IPS DF 6.9 (cell line): ENCODE results near the gene ZNF516.

Experiments used
- DNase-seq: peaks from one replicate; pipeline ENCODE4 v3.0.0-alpha.2; 2013; ENCODE audit warnings: low read depth, low spot score
- H3K27ac ChIP-seq: one replicate; pipeline ENCODE4 v1.5.1; 2013; ENCODE audit warnings: low read length, control low read depth
- H3K27me3 ChIP-seq: 2 replicates; pipeline ENCODE4 v1.6.1; 2013; ENCODE audit warnings: mild to moderate bottlenecking, low read length; ENCODE audit not compliant: control insufficient read depth, insufficient read depth
- H3K36me3 ChIP-seq: 2 replicates; pipeline ENCODE4 v1.6.1; 2013; ENCODE audit warnings: low read length; ENCODE audit not compliant: control insufficient read depth, insufficient read depth
- H3K4me1 ChIP-seq: 2 replicates; pipeline ENCODE4 v1.6.1; 2013; ENCODE audit warnings: low read length; ENCODE audit not compliant: control insufficient read depth, insufficient read depth
- H3K4me3 ChIP-seq: 2 replicates; pipeline ENCODE4 v1.5.1; 2013; ENCODE audit warnings: mild to moderate bottlenecking, low read length
- H3K9me3 ChIP-seq: 2 replicates; pipeline ENCODE4 v1.6.1; 2013; ENCODE audit warnings: low read length, inconsistent platforms; ENCODE audit not compliant: control insufficient read depth, insufficient read depth
- WGBS: extraction: QIAGEN DNeasy Blood & Tissue Kit; methylation state at CpG from one replicate; pipeline ENCODE4 v1.1.7; 2013; ENCODE audit warnings: mixed read lengths, missing lambda C conversion rate; ENCODE audit not compliant: insufficient read length, insufficient coverage; 5-methylcytosine and 5-hydroxymethylcytosine counted together

Gene ZNF516

DNA sequence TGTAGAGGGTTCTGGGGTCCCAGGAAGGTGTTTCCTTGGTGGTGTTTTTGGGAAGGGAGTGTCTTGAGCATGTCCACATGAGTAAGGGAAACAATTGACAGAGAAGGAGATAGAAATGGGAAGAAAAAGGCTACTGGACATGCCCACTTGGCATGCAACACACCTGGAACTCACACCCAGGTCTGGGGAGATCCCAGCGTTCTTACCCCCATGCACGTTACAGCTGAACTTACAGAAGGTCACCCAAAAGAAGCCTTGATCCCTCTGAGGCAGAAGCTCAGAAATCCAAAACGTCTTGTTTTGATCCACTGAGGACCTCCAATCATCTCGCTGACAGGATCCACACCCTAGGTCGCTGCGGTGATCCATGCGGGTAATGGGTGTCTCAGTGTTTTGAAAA lies 142.0 kb downstream of the ZNF516 start:
- Histone ChIP-seq H3K4me1 (no peaks in the 10 kb centered on the region), H3K27me3 (no peaks in the 10 kb centered on the region), H3K36me3 (no peaks in the 10 kb centered on the region), H3K4me3 (no peak overlapping the region), H3K9me3 (no peaks in the 10 kb centered on the region), H3K27ac (no peak overlapping the region)
- DNase-seq = no peak
- WGBS = no CpG with 5 or more reads among the region's 7 CpGs

DNA sequence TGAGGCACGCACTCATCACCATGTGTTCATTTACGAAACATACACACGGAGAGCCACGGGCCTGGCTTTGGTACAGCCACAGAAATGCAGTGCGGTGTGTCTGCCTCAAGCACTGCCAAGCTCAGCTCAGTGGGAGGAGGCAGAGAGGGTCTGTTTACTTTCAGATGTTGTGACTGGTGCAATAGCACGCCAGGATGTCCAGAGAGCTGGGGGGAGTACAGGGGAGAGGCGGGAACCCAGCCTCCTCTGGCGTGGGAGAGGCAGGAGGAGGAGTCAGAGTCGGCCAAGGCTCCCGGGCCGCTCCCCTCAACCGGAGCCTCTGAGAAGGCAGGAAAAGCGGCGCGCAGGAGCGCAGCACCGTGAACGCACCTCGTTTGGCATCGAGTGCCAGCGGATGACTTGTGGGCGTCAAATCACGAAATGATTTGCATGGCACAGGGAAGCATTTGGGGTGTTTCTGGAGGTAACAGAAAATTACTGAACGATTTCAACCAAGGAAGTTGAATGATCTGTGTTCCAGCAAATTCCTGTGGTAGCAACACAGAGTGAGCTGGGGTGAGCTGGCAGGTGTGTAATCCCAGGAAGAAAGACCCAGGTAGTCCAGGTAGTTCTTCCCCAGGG lies 143.0 kb downstream of the ZNF516 start:
- Histone ChIP-seq H3K27me3 (no peaks in the 10 kb centered on the region), H3K36me3 (no peaks in the 10 kb centered on the region), H3K27ac (no peak overlapping the region), H3K4me3 (no peak overlapping the region), H3K4me1 (no peaks in the 10 kb centered on the region), H3K9me3 (no peaks in the 10 kb centered on the region)
- no CpG with 5 or more reads among the region's 24 CpGs for WGBS
- no peak for DNase-seq

GRCh38 chr18:76350134-76351025 lies 144.7 kb downstream of the ZNF516 start:
- H3K4me3 ChIP-seq = no peak overlapping the region
- no peaks in the 10 kb centered on the region for H3K4me1 ChIP-seq
- no CpG with 5 or more reads among the region's 54 CpGs for WGBS
- no peak for DNase-seq
- no peaks in the 10 kb centered on the region for H3K9me3 ChIP-seq
- H3K27me3 ChIP-seq = no peaks in the 10 kb centered on the region
- H3K36me3 ChIP-seq = no peaks in the 10 kb centered on the region
- H3K27ac ChIP-seq = no peak overlapping the region

DNA sequence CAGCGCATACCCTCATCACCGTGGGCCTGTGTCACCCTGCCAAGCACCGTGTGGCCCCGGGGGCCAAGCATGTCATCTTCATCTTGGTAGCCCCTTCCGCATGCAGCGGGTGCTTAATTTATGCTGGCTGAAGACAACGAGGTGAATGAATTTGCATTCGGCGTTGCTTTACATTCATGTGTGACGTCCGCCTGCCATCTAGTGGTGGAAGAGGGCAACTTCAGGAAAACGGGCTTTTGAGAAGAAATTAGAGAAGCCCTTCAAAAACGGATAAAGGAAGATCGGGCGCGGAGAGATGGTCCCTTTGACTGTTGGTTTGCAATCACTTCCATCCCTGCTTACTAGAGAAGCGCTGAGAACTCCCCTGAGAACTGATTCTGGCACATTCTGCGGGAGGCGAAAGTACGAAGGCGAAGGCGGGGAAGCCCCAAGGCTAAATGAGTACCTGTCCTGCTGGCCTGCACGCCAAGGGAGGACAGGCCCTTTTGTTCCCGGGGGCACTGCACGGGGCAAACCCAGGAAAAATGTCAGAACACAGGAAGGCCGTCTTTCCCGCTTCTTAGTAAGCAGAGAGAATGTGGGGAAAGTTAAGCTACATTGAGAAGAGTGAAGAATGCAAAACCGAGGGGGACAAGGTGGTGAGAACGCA lies 145.9 kb downstream of the ZNF516 start:
- H3K4me1 ChIP-seq = no peaks in the 10 kb centered on the region
- DNase-seq = peak; percentile 55
- H3K4me3 ChIP-seq = no peak overlapping the region
- H3K36me3 ChIP-seq = no peaks in the 10 kb centered on the region
- WGBS = no CpG with 5 or more reads among the region's 29 CpGs
- no peaks in the 10 kb centered on the region for H3K27me3 ChIP-seq
- no peaks in the 10 kb centered on the region for H3K9me3 ChIP-seq
- H3K27ac ChIP-seq = no peak overlapping the region

DNA sequence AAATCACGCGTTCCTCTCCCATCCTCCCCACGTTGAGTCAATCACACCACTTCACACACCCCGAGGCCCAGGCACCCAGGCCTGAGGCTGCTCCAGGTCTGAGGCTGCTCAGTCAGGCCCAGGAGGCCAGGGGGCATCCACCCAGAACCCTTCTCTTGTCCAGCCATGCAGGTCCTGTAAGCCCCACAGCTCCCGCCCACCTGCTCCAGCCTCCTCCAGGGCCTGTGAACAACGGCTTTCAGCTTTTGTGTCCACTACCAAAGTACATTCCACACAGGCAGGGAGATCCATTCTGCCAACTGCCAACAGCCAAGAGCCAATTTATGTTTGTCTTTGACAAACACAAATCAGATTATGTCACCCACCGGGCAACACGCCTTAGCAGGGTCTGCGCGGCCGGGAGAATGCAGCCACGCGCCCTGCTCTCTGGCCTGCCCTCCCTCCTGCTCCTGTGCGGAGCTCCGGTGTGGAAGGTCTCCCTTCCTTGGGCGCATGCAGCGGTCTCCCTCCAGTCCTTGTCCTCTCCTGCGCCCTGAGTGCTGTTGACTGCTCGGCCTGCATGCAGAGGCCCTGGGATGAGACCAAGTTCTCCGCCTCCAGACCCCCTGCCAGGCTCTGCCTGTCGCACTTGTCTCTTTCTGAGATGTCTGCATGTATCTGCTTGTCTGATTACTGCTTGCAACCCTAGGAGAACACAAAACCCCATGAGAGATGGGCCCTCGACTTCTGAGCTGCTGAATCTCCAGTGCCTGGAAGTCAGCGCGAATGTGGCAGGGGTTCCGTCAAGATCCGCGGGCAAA lies 146.6 kb downstream of the ZNF516 start:
- no peak for DNase-seq
- H3K36me3 ChIP-seq = no peaks in the 10 kb centered on the region
- H3K27ac ChIP-seq = no peak overlapping the region
- H3K27me3 ChIP-seq = no peaks in the 10 kb centered on the region
- H3K4me1 ChIP-seq = no peaks in the 10 kb centered on the region
- H3K9me3 ChIP-seq = no peaks in the 10 kb centered on the region
- no peak overlapping the region for H3K4me3 ChIP-seq
- no CpG with 5 or more reads among the region's 27 CpGs for WGBS

DNA sequence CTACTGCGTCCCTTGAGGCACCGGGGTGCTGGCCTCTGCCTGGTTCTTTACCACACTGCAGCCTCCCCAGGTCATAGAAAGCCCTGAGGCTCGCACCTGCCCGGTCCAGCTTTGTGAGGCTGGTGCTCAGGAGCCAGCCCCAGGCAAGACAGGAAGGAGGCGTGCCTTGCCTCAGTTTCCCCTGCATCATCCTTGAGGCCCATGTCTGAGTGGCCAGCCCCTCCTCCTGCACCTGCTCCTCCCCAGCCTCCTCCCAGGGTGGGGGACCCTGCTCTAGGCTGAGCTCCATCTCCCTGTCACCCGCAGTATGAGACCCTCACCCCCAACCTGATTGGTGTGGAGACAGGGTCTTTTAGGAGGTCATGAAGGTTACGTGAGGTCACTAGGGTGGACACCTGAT lies 147.7 kb downstream of the ZNF516 start:
- WGBS = no CpG with 5 or more reads among the region's 7 CpGs
- H3K4me1 ChIP-seq = no peaks in the 10 kb centered on the region
- H3K36me3 ChIP-seq = no peaks in the 10 kb centered on the region
- no peak for DNase-seq
- no peaks in the 10 kb centered on the region for H3K9me3 ChIP-seq
- no peaks in the 10 kb centered on the region for H3K27me3 ChIP-seq
- H3K4me3 ChIP-seq = no peak overlapping the region
- no peak overlapping the region for H3K27ac ChIP-seq

- no peak for DNase-seq
- WGBS = no CpG with 5 or more reads among the region's 29 CpGs
- Histone ChIP-seq H3K36me3 (no peaks in the 10 kb centered on the region), H3K4me3 (no peak overlapping the region), H3K27me3 (no peaks in the 10 kb centered on the region), H3K9me3 (no peaks in the 10 kb centered on the region), H3K4me1 (no peaks in the 10 kb centered on the region), H3K27ac (no peak overlapping the region)
These were observed 148.4 kb downstream of the ZNF516 start for GRCh38 chr18:76346490-76347130.

- H3K4me1 ChIP-seq = no peaks in the 10 kb centered on the region
- H3K27me3 ChIP-seq = no peaks in the 10 kb centered on the region
- no peak overlapping the region for H3K4me3 ChIP-seq
- WGBS = no CpG with 5 or more reads among the region's 4 CpGs
- no peak overlapping the region for H3K27ac ChIP-seq
- H3K36me3 ChIP-seq = no peaks in the 10 kb centered on the region
- no peaks in the 10 kb centered on the region for H3K9me3 ChIP-seq
- no peak for DNase-seq
These were observed 149.1 kb downstream of the ZNF516 start for GRCh38 chr18:76345901-76346300.

DNA sequence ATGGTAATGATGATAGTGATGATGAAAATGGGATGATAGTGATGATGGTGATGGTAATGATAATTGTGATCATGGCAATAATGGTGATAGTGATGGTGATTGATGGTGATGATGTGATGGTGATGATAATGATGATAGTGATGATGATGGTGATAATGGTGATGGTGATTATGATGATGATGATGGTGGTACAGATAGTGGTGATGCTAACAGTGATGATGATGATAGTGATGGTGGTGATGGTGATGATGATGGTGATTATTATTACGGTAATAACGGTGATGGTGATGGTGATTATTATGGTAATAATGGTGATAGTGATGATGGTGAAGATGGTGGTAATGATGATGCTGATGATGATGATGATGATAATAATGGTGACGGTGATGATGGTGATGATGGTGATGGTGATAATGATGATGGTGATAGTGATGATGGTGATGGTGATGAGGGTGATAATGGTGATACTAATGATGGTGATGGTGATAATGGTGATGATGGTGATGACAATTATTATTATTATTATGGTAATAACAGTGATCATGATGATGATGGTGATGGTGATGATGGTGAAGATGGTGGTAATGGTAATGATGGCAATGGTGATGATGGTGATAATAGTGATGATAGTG lies 151.0 kb downstream of the ZNF516 start:
- Histone ChIP-seq H3K4me1 (no peaks in the 10 kb centered on the region), H3K9me3 (no peaks in the 10 kb centered on the region; the same call in 1 of the 2 replicates), H3K4me3 (no peak overlapping the region), H3K27me3 (no peaks in the 10 kb centered on the region), H3K27ac (no peak overlapping the region), H3K36me3 (no peaks in the 10 kb centered on the region)
- WGBS = 100% methylated on average over 3 of the region's 3 CpGs
- DNase-seq = no peak
